ENCODE measurements around the gene SLC5A3.

SLC5A3 gene

DNA sequence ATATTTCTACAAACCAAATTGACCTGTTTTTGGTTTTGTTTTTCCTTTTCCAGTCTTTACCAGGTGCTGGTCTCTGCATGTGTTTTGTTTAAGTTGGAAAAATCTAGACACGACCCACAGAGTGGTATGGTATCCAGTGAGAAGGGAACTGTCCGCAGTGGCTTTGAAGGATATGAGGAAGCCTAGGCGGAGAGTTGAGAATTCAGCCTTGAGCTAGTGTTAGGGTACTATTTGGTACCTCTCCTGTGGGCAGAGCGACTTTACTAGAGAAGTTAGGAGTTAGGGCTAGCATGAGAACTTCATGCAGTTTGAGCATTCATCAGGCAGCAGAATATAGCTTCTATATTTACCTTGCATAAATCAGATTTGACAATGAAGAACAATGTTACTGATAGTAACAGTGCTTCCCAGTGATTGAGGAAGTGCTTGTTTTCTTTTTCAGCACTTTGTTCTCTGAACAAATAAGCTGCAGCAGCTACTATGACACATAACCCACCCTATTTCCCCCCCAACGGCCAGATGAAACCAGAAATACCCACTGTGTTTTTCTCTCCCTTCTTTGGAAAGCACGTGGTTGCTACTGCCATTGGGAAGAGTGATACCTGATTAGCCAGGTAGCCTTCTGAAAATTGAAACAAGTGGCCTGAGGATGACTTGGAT is 19.0 kb downstream of the SLC5A3 start:
- no peak for DNase-seq (ENCODE audit: low read depth in 1 of 2, low spot score in 1 of 2)
- no peak overlapping the region for H3K4me3 ChIP-seq (replicated peaks; ENCODE audit: insufficient read depth, low read length)
- TF ChIP-seq, protein P1, sequence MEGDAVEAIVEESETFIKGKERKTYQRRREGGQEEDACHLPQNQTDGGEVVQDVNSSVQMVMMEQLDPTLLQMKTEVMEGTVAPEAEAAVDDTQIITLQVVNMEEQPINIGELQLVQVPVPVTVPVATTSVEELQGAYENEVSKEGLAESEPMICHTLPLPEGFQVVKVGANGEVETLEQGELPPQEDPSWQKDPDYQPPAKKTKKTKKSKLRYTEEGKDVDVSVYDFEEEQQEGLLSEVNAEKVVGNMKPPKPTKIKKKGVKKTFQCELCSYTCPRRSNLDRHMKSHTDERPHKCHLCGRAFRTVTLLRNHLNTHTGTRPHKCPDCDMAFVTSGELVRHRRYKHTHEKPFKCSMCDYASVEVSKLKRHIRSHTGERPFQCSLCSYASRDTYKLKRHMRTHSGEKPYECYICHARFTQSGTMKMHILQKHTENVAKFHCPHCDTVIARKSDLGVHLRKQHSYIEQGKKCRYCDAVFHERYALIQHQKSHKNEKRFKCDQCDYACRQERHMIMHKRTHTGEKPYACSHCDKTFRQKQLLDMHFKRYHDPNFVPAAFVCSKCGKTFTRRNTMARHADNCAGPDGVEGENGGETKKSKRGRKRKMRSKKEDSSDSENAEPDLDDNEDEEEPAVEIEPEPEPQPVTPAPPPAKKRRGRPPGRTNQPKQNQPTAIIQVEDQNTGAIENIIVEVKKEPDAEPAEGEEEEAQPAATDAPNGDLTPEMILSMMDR (IDR thresholded peaks at IDR 0.05; ENCODE audit: insufficient read depth, low read length), result no peak
- no peak for TF ChIP-seq GABPA (IDR thresholded peaks at IDR 0.05; ENCODE audit: low read depth)
- no peak for TF ChIP-seq POLR2AphosphoS5 (IDR thresholded peaks at IDR 0.05; ENCODE audit: low read depth)
- TF ChIP-seq, protein P2, sequence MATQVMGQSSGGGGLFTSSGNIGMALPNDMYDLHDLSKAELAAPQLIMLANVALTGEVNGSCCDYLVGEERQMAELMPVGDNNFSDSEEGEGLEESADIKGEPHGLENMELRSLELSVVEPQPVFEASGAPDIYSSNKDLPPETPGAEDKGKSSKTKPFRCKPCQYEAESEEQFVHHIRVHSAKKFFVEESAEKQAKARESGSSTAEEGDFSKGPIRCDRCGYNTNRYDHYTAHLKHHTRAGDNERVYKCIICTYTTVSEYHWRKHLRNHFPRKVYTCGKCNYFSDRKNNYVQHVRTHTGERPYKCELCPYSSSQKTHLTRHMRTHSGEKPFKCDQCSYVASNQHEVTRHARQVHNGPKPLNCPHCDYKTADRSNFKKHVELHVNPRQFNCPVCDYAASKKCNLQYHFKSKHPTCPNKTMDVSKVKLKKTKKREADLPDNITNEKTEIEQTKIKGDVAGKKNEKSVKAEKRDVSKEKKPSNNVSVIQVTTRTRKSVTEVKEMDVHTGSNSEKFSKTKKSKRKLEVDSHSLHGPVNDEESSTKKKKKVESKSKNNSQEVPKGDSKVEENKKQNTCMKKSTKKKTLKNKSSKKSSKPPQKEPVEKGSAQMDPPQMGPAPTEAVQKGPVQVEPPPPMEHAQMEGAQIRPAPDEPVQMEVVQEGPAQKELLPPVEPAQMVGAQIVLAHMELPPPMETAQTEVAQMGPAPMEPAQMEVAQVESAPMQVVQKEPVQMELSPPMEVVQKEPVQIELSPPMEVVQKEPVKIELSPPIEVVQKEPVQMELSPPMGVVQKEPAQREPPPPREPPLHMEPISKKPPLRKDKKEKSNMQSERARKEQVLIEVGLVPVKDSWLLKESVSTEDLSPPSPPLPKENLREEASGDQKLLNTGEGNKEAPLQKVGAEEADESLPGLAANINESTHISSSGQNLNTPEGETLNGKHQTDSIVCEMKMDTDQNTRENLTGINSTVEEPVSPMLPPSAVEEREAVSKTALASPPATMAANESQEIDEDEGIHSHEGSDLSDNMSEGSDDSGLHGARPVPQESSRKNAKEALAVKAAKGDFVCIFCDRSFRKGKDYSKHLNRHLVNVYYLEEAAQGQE (IDR thresholded peaks at IDR 0.05; ENCODE audit: insufficient replicate concordance, low read depth), result peak; percentile 24
- TF ChIP-seq SPI1 (IDR thresholded peaks at IDR 0.05; ENCODE audit: borderline replicate concordance, low read depth), result peak; percentile 63
- H3K27me3 ChIP-seq (ENCODE audit: insufficient read depth, poor library complexity, severe bottlenecking), result no peaks in the 10 kb centered on the region
- no peak overlapping the region for H3K27ac ChIP-seq (replicated peaks)

DNA sequence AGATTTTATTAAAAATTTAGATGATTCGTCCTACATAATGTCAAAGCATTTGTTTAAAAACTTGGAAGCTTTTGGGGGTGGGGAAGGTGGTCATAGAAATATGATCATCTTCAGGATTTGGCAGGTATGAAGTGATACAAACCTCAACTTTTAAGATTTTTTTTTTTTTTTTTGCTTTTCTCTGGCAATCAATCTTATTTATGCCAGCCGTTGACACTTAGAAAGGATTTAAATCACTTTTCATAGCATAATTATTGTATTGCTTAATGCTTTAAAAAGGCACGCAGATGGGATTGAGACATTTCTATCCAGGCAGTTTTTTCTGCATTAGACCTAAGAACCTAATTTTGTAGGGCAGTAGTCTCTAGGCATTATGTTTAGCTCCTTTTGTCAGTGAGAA is 19.7 kb downstream of the SLC5A3 start:
- TF ChIP-seq, protein P1 (IDR thresholded peaks at IDR 0.05; ENCODE audit: insufficient read depth, low read length), result no peak
- TF ChIP-seq POLR2AphosphoS5 (IDR thresholded peaks at IDR 0.05; ENCODE audit: low read depth) (no peak), GABPA (IDR thresholded peaks at IDR 0.05; ENCODE audit: low read depth) (no peak)
- TF ChIP-seq, protein P2 (IDR thresholded peaks at IDR 0.05; ENCODE audit: insufficient replicate concordance, low read depth), result no peak

DNA sequence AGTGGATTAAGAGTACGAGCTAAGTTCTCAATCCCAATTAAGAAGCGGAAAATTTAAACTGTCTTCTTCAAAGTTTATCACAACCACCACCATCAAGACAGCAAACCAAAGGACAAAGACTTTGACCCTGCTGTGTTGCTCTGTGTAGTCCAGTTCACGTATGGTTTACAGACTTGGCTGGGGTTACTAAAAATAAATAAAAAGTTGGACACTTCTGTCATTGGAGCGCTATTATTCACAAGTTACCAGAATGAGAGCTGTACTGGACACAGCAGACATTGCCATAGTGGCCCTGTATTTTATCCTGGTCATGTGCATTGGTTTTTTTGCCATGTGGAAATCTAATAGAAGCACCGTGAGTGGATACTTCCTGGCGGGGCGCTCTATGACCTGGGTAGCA is 21.6 kb downstream of the SLC5A3 start:
- no peak overlapping the region for H3K4me3 ChIP-seq (replicated peaks; ENCODE audit: insufficient read depth, low read length)
- TF ChIP-seq SPI1 (IDR thresholded peaks at IDR 0.05; ENCODE audit: borderline replicate concordance, low read depth) (no peak), GABPA (IDR thresholded peaks at IDR 0.05; ENCODE audit: low read depth) (no peak), POLR2AphosphoS5 (IDR thresholded peaks at IDR 0.05; ENCODE audit: low read depth) (no peak)
- TF ChIP-seq, protein P2 (IDR thresholded peaks at IDR 0.05; ENCODE audit: insufficient replicate concordance, low read depth), result no peak
- H3K27ac ChIP-seq (replicated peaks), result no peak overlapping the region
- no peaks in the 10 kb centered on the region for H3K27me3 ChIP-seq (ENCODE audit: insufficient read depth, poor library complexity, severe bottlenecking)
- DNase-seq (ENCODE audit: low read depth in 1 of 2, low spot score in 1 of 2), result no peak

More for the DNA sequence above, 19.7 kb downstream of the SLC5A3 start:
- Histone ChIP-seq H3K27me3 (ENCODE audit: insufficient read depth, poor library complexity, severe bottlenecking) (no peaks in the 10 kb centered on the region), H3K27ac (replicated peaks) (no peak overlapping the region), H3K4me3 (replicated peaks; ENCODE audit: insufficient read depth, low read length) (no peak overlapping the region)
- no peak for DNase-seq (ENCODE audit: low read depth in 1 of 2, low spot score in 1 of 2)
